Choroid plexus epithelial cell (primary cell): ENCODE results near the gene TMEM231.

Source experiments
- DNase-seq: peaks from one replicate; pipeline ENCODE4 v3.0.0-alpha.2; 2010; ENCODE audit warnings: low read depth
- H3K4me3 ChIP-seq: 2 replicates; pipeline ENCODE4 v1.5.1; 2011; ENCODE audit warnings: low read depth, mild to moderate bottlenecking, control low read depth, low read length, moderate library complexity
- TF ChIP-seq, protein P1 (sequence below): conservative IDR thresholded peaks from 2 replicates; pipeline ENCODE4 v1.5.1; 2011; ENCODE audit warnings: low read depth, mild to moderate bottlenecking, control low read depth, inconsistent platforms, low read length, moderate library complexity

The TMEM231 gene

DNA sequence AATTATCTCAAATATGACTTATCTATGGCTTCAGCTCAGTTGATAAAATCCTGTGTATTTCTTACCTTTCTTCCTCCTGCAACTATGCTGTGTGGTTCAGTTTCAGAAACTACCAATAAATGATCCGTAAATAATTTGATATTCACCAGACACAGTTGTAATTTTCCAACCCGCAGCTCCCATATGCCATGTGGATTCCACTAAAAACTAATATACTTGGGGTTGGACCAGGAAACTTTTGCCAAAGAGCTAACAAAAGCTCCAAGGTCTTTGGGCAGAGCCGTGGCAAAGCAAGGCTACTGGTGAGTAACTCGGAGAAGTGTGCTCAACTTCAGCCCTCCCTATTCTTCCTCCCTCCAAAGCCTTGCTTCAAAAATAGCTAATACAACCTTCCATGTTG lies 58.5 kb downstream of the TMEM231 start:
- H3K4me3 ChIP-seq = no peak overlapping the region
- TF ChIP-seq, protein P1, sequence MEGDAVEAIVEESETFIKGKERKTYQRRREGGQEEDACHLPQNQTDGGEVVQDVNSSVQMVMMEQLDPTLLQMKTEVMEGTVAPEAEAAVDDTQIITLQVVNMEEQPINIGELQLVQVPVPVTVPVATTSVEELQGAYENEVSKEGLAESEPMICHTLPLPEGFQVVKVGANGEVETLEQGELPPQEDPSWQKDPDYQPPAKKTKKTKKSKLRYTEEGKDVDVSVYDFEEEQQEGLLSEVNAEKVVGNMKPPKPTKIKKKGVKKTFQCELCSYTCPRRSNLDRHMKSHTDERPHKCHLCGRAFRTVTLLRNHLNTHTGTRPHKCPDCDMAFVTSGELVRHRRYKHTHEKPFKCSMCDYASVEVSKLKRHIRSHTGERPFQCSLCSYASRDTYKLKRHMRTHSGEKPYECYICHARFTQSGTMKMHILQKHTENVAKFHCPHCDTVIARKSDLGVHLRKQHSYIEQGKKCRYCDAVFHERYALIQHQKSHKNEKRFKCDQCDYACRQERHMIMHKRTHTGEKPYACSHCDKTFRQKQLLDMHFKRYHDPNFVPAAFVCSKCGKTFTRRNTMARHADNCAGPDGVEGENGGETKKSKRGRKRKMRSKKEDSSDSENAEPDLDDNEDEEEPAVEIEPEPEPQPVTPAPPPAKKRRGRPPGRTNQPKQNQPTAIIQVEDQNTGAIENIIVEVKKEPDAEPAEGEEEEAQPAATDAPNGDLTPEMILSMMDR = no peak
- DNase-seq = no peak

DNA sequence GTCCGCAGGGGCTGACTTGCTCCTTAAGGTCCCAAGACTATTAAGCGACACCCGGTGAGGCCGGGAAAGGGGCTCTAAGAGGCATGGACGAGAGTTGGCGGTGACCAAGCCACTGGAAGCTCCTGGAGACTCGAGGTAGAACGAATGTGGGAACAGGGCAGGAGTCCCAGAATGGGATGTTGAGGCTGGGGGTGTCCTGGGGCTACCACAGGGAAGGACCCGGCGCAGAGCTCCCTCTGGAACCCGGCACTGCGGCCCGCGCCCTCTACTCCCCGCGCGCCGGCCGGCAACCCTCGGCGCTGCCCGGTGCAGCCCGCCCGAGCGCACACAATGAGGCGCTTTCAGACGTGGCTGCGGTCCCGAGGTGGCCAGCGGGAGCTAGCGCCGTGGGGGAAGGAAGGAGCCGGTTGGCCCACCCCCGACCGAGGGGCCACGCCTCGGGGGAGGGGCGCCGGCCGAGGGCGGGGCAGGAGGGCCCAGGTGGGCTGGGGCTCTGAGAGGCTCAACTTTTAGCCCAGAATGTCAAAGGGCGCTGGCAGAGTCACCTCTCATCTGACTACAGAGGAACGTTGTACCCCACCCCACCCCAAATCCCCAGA lies 60.9 kb downstream of the TMEM231 start, which contains the start of gene CHST6:
CHST6 (minus strand) TSS at position 366 of the 599 bp plus-strand sequence. CDS start 15,613 bp downstream, outside the sequence.
- peak within 1 kb of the TSS; percentile 60 for H3K4me3 ChIP-seq
- peak; percentile 55 for DNase-seq
- TF ChIP-seq, protein P1 = no peak

DNA sequence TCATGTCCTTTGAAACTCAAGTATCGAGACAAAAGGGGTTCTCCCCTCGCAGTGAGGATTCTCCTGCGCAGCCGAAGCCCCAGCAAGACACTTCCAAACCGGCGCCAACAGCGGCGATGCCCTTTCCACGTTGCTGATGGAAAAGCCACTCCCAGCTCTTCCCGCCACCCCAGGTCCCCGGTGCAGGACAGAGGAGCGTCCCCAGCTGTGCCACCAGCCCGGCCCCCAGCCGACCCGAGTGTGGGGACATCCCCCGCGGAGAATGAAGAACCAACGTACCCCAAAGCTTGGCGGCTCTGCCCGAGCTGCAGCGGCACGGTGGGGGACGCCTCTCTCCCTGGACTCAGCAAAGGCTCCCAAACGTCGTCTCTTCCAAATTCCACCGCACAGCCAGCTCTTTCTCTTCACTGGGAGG lies 61.4 kb downstream of the TMEM231 start:
- peak; percentile 5 for DNase-seq
- TF ChIP-seq, protein P1 = no peak
- peak overlapping the region; percentile 60 for H3K4me3 ChIP-seq

DNA sequence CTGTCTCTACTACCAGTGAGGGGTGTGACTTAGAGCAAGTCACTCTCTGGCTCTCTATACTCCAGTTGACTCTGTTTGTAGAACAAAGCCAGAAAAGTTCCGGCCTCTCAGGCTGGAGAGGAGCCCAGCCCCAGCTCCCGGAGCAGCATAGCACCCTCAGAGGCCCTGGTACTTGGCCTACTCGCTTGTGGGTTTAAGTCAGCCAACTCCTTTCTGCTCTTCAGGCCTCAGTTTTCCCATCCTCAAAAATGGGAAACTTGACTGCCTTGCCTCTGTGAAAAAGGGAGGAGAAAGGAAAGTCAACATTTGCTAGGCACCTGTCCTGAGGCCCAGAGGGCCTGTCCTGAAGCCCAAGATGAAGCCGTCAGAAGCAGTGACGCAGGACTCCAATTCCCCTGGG lies 61.9 kb downstream of the TMEM231 start:
- H3K4me3 ChIP-seq = peak overlapping the region; percentile 60
- no peak for DNase-seq
- TF ChIP-seq, protein P1 = no peak

DNA sequence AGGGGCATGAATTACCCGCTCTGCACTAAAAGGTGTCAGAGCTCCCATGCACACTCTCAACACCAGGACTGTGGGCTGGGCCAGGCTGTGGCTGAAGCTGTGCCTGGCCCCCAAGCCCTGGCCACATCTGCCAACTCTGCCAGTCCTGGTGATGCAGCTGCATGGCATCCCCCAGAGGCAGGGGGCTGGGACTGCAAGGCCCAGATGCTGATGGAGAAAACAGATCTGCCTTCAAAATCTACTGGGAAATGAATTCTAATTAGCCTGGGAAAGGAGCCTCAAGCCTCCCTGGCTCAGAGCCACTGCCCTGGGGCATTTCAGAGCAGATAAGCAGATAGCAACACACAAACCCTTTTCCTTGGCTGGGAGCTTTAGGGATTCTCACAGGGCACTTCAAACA lies 64.2 kb downstream of the TMEM231 start:
- TF ChIP-seq, protein P1 = peak; percentile 10
- DNase-seq = no peak

DNA sequence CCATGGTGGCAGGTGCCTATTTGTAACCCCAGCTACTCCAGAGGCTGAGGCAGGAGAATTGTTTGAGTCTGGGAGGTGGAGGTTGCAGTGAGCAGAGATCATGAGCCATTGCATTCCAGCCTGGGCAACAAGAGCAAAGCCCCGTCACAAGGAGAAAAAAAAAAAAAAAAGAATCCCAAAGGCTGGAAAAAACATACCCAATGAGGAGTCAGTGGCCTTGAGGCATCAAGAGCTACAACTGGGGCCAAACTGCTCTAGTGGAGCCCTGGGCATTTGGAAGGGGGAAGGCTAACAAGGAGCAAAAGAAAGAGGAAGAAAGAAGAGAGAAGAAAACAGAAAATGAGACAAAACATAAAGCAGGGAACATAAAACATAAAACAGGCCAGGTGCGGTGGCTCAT lies 67.7 kb downstream of the TMEM231 start:
- no peak for DNase-seq
- H3K4me3 ChIP-seq = no peak overlapping the region
- TF ChIP-seq, protein P1 = no peak

More for the DNA sequence above, 64.2 kb downstream of the TMEM231 start:
- no peak overlapping the region for H3K4me3 ChIP-seq
